K562 (cell line): Measurements from ENCODE around the gene IL11. TPM values are rescaled to one million over a fixed set of nuclear protein-coding genes. Genes with fewer than 3 reads are reported as not detected.

Experiments used
- CBFA2T2 ChIP-seq: fragments of 450-650 bp; conservative IDR thresholded peaks from 2 replicates; pipeline ENCODE4 v1.6.1; 2017; ENCODE audit warnings: mild to moderate bottlenecking
- CBFA2T3 ChIP-seq: fragments of 450-650 bp; IDR thresholded peaks from 2 replicates; pipeline ENCODE4 v1.6.1; 2017
- E2F3 ChIP-seq: fragments of 250-450 bp; sonication (Bioruptor Pico); IDR thresholded peaks from 2 replicates; pipeline ENCODE4 v1.4.0; 2020; ENCODE audit warnings: mild to moderate bottlenecking
- EHMT2 ChIP-seq: fragments of 450-650 bp; IDR thresholded peaks from 2 replicates; pipeline ENCODE4 v1.6.1; 2018; ENCODE audit warnings: antibody characterized with exemption
- ESRRA ChIP-seq: fragments of 450-650 bp; IDR thresholded peaks from 2 replicates; pipeline ENCODE4 v1.6.1; 2014; ENCODE audit warnings: low read depth, mild to moderate bottlenecking, moderate library complexity, borderline replicate concordance
- ILK ChIP-seq: fragments of 450-650 bp; IDR thresholded peaks from 2 replicates; pipeline ENCODE4 v1.6.1; 2016; ENCODE audit warnings: missing genetic modification characterization, low read depth, mild to moderate bottlenecking, missing compliant biosample characterization, moderate library complexity, borderline replicate concordance
- NBN ChIP-seq: fragments of 450-650 bp; IDR thresholded peaks from 2 replicates; pipeline ENCODE4 v1.6.1; 2016; ENCODE audit warnings: low read depth, mild to moderate bottlenecking
- ZNF184 ChIP-seq: sonication (generic); formaldehyde crosslinking; IDR thresholded peaks from 2 replicates; pipeline ENCODE4 v1.5.0; 2020; ENCODE audit warnings: missing genetic modification reagents
- polyA plus RNA-seq, 8 experiments: library from polyadenylated mRNA; depleted of rRNA in 4 of 8; stranded (reverse) in 5 of 8; unstranded in 3 of 8; fragments of >200 nt; fragmentation: Nextera tagmentation in 2 of 8; fragmentation: Illumina TruSeq in 1 of 8; extraction: Ambion mirVana in 2 of 8; extraction: Trizol in 1 of 8; gene quantifications; 2 replicates each; pipeline versions ENCODE4 v1.2.1 to v1.2.3, GENCODE V29; 2011 to 2014; ENCODE audit warnings: inconsistent platforms in 1 of 8, missing spikeins in 1 of 8
- total RNA-seq, 7 experiments: library from RNA; depleted of rRNA in 6 of 7; stranded (reverse); fragments of >200 nt in 6 of 7; fragmentation: Illumina TruSeq in 2 of 7; extraction: Trizol in 2 of 7; gene quantifications; 2 replicates each; pipeline versions ENCODE4 v1.2.1 to v1.2.3, GENCODE V29; 2011 to 2021; ENCODE audit warnings: low replicate concordance in 1 of 7
- TF ChIP-seq, protein P1 (sequence below): fragments of 250-450 bp; sonication (Bioruptor Pico); IDR thresholded peaks from 2 replicates; pipeline ENCODE4 v1.4.0; 2020; ENCODE audit warnings: mild to moderate bottlenecking, moderate library complexity, borderline replicate concordance
- TF ChIP-seq, protein P2 (sequence below): fragments of 450-650 bp; IDR thresholded peaks from 2 replicates; pipeline ENCODE4 v1.6.1; 2016; ENCODE audit warnings: low read depth
- TF ChIP-seq, protein P3 (sequence below): sonication (generic); formaldehyde crosslinking; IDR thresholded peaks from 2 replicates; pipeline ENCODE4 v1.8.1; 2022; ENCODE audit warnings: missing genetic modification reagents
- TF ChIP-seq, protein P4 (sequence below): fragments of 250-450 bp; sonication (Bioruptor Pico); IDR thresholded peaks from 2 replicates; pipeline ENCODE4 v1.5.0; 2021; ENCODE audit warnings: mild to moderate bottlenecking, borderline replicate concordance

Gene IL11
- total and polyA plus RNA-seq, 9 of the 15 experiments (the other 6 are each of a cell fraction or from before 2014, with no cell fraction given): 0.04 to 0.42 (median 0.06) TPM; not detected in 6

DNA sequence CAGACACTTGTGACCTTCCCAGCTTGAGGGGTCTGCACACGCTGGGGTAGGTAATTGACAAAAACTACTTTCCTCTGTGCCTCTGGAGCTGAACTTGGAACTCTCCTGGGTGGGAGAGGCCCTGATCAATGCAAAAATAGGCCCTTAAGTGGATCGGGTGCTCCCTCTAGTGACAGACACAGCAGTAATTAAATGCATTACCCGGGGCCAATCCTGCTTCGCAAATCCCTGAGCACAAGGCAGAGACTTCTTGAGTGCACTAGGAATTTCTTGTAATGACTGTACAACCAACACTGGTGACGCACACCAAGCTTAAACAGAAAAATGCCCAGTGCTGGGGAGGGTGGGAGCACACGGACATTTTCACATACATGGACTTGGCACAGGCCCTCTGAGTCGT lies 47.9 kb upstream of the IL11 start (continued):
- TF ChIP-seq ILK (tag) (no peak), ESRRA (no peak), ZNF184 (CRISPR knock-in tag) (no peak), EHMT2 (no peak), NBN (no peak), CBFA2T2 (no peak), E2F3 (no peak), CBFA2T3 (no peak)
- TF ChIP-seq, protein P1, sequence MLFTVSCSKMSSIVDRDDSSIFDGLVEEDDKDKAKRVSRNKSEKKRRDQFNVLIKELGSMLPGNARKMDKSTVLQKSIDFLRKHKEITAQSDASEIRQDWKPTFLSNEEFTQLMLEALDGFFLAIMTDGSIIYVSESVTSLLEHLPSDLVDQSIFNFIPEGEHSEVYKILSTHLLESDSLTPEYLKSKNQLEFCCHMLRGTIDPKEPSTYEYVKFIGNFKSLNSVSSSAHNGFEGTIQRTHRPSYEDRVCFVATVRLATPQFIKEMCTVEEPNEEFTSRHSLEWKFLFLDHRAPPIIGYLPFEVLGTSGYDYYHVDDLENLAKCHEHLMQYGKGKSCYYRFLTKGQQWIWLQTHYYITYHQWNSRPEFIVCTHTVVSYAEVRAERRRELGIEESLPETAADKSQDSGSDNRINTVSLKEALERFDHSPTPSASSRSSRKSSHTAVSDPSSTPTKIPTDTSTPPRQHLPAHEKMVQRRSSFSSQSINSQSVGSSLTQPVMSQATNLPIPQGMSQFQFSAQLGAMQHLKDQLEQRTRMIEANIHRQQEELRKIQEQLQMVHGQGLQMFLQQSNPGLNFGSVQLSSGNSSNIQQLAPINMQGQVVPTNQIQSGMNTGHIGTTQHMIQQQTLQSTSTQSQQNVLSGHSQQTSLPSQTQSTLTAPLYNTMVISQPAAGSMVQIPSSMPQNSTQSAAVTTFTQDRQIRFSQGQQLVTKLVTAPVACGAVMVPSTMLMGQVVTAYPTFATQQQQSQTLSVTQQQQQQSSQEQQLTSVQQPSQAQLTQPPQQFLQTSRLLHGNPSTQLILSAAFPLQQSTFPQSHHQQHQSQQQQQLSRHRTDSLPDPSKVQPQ (CRISPR knock-in tag): no peak
- TF ChIP-seq, protein P2, sequence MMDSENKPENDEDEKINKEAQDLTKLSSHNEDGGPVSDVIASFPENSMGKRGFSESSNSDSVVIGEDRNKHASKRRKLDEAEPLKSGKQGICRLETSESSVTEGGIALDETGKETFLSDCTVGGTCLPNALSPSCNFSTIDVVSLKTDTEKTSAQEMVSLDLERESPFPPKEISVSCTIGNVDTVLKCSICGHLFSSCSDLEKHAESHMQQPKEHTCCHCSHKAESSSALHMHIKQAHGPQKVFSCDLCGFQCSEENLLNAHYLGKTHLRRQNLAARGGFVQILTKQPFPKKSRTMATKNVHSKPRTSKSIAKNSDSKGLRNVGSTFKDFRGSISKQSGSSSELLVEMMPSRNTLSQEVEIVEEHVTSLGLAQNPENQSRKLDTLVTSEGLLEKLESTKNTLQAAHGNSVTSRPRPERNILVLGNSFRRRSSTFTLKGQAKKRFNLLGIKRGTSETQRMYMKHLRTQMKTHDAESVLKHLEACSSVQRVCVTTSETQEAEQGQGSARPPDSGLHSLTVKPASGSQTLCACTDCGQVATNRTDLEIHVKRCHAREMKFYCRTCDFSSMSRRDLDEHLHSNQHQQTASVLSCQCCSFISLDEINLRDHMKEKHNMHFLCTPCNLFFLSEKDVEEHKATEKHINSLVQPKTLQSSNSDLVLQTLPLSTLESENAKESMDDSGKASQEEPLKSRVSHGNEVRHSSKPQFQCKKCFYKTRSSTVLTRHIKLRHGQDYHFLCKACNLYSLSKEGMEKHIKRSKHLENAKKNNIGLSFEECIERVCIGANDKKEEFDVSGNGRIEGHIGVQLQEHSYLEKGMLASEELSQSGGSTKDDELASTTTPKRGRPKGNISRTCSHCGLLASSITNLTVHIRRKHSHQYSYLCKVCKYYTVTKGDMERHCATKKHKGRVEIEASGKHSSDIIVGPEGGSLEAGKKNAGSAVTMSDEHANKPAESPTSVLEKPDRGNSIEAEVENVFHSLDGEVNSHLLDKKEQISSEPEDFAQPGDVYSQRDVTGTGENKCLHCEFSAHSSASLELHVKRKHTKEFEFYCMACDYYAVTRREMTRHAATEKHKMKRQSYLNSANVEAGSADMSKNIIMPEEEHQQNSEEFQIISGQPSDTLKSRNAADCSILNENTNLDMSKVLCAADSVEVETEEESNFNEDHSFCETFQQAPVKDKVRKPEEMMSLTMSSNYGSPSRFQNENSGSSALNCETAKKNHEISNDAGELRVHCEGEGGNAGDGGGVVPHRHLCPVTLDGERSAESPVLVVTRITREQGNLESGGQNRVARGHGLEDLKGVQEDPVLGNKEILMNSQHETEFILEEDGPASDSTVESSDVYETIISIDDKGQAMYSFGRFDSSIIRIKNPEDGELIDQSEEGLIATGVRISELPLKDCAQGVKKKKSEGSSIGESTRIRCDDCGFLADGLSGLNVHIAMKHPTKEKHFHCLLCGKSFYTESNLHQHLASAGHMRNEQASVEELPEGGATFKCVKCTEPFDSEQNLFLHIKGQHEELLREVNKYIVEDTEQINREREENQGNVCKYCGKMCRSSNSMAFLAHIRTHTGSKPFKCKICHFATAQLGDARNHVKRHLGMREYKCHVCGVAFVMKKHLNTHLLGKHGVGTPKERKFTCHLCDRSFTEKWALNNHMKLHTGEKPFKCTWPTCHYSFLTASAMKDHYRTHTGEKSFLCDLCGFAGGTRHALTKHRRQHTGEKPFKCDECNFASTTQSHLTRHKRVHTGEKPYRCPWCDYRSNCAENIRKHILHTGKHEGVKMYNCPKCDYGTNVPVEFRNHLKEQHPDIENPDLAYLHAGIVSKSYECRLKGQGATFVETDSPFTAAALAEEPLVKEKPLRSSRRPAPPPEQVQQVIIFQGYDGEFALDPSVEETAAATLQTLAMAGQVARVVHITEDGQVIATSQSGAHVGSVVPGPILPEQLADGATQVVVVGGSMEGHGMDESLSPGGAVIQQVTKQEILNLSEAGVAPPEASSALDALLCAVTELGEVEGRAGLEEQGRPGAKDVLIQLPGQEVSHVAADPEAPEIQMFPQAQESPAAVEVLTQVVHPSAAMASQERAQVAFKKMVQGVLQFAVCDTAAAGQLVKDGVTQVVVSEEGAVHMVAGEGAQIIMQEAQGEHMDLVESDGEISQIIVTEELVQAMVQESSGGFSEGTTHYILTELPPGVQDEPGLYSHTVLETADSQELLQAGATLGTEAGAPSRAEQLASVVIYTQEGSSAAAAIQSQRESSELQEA: no peak
- TF ChIP-seq, protein P3, sequence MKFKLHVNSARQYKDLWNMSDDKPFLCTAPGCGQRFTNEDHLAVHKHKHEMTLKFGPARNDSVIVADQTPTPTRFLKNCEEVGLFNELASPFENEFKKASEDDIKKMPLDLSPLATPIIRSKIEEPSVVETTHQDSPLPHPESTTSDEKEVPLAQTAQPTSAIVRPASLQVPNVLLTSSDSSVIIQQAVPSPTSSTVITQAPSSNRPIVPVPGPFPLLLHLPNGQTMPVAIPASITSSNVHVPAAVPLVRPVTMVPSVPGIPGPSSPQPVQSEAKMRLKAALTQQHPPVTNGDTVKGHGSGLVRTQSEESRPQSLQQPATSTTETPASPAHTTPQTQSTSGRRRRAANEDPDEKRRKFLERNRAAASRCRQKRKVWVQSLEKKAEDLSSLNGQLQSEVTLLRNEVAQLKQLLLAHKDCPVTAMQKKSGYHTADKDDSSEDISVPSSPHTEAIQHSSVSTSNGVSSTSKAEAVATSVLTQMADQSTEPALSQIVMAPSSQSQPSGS (CRISPR knock-in tag): no peak
- TF ChIP-seq, protein P4, sequence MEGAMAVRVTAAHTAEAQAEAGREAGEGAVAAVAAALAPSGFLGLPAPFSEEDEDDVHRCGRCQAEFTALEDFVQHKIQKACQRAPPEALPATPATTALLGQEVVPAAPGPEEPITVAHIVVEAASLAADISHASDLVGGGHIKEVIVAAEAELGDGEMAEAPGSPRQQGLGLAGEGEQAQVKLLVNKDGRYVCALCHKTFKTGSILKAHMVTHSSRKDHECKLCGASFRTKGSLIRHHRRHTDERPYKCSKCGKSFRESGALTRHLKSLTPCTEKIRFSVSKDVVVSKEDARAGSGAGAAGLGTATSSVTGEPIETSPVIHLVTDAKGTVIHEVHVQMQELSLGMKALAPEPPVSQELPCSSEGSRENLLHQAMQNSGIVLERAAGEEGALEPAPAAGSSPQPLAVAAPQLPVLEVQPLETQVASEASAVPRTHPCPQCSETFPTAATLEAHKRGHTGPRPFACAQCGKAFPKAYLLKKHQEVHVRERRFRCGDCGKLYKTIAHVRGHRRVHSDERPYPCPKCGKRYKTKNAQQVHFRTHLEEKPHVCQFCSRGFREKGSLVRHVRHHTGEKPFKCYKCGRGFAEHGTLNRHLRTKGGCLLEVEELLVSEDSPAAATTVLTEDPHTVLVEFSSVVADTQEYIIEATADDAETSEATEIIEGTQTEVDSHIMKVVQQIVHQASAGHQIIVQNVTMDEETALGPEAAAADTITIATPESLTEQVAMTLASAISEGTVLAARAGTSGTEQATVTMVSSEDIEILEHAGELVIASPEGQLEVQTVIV (CRISPR knock-in tag): no peak
